GM18505 (cell line): ENCODE data around the gene TIMM10B.

Source experiments
- ATAC-seq: cut with Tn5 transposase; IDR thresholded peaks from one replicate; pipeline ENCODE4 v1.9.1; 2021; ENCODE audit not compliant: unreplicated experiment
- POLR2A ChIP-seq: IDR thresholded peaks from 4 replicates; pipeline ENCODE4 v1.6.1; 2011; ENCODE audit warnings: borderline replicate concordance; ENCODE audit not compliant: insufficient read depth, insufficient read length; ENCODE audit errors: extremely low read depth

The TIMM10B gene

DNA sequence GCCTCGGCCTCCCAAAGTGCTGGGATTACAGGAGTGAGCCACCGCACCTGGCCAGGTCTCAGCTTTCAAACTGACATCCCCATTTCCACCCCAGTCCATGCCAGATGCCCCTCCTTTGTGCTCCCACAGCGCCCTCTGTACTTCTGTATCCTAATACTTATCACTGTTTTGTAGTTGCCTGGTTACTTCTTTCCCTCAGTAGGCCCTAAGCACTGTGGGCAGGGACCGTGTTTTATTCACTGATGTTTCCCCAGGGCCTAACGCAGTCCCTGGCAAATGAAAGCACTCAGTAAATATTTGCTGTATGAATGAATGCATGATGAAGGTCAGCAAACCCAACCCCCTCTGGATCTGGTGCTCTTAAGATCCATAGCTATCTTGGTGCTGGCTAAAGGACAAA lies 5.4 kb upstream of the TIMM10B start:
- no peak for TF ChIP-seq POLR2A
- no peak for ATAC-seq

DNA sequence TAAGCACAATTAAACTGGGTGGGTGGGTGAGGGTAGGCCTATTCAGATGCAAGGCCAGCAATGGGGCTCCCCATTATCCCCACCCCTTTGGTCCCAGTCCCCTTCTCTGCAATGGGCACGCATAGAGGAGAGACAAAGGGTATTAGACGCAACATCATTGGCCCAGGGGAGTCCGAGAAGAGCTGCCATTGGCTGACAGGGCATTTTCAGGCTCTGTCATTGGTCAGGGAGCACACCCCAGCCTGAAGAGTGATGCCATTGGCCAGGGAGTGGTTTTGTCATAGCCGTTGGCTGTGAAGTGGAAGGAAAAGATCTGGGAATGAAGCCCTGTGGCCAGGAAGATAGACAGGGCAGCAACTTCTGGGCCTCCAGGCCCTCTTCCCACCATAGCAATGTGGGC lies 4.7 kb upstream of the TIMM10B start:
- TF ChIP-seq POLR2A, result no peak
- no peak for ATAC-seq

DNA sequence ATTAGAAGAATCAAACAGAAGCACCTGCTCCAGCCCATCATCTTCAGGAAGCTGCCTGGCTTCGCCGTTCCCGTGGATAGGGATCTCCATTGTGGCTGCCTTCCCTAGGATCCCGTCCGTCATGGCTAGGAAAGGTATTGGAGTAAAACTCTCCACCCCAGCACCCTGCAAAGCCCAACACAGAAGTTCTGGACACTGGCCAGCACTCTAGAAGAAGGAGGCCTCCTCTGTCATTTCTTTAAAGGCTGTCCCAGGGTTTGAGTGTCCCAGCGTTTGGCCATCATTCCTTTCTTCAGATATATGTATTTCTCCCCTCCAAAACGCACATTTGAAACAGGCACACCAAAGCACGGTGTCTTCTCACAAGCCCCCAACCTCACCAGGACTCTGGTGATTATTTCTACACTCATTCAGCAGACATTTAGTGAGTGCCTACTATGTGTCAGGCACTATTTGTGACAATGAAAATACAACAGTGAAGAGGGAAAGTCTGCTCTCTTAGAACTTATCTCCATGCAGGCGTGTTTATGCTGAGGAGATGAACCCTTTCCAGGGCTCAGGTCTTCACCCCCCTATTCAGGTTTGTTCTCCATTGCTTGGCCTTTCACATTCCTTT lies 894 bp upstream of the TIMM10B start:
- TF ChIP-seq POLR2A, result no peak
- no peak for ATAC-seq

GRCh38 chr11:6481924-6482275 lies 599 bp downstream of the TIMM10B start:
- TF ChIP-seq POLR2A, result no peak
- ATAC-seq, result peak; percentile 2

DNA sequence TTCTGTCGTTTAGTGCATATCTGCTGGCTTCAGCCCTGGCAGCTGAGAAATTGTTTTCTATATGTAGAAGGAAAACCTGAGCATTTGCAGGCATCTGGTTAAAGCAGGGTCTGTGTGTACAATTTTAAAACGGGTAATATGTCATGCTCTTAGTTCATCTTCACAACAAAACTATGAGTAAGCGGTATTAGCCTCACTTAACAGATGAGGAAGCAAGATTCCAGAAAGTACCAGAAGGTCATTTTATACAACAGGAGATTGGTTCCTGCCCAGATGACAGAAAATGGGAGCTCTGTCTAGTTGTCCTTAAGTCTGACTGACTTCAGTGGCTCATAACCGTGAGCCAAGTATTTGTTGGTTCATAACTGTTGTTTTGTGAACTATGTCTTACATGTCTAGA lies 1.1 kb downstream of the TIMM10B start:
- no peak for ATAC-seq
- no peak for TF ChIP-seq POLR2A

- no peak for ATAC-seq
- no peak for TF ChIP-seq POLR2A
Observed at GRCh38 chr11:6483015-6483414, 1.7 kb downstream of the TIMM10B start.

GRCh38 chr11:6485661-6486060 lies 4.4 kb downstream of the TIMM10B start:
- ATAC-seq, result no peak
- TF ChIP-seq POLR2A, result no peak

DNA sequence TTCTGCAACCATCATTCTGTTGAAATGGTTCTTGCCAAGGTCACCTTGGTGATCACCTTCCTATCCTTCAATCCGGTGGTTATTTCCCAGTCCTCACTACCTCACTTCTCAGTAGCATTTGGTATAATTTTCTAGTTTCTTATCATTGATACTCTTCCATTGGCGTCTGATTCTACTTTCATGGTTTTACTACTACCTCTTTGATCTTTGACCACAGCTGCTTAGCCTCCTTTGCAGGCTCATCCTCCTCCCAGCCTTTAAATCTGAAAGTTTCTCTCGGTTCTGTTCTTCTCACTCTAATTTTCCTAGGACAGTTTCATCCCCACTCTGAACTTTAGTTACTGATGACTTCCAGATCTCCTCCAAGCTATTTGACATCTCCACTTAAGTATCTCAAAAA lies 5.0 kb downstream of the TIMM10B start:
- TF ChIP-seq POLR2A, result no peak
- ATAC-seq, result no peak

DNA sequence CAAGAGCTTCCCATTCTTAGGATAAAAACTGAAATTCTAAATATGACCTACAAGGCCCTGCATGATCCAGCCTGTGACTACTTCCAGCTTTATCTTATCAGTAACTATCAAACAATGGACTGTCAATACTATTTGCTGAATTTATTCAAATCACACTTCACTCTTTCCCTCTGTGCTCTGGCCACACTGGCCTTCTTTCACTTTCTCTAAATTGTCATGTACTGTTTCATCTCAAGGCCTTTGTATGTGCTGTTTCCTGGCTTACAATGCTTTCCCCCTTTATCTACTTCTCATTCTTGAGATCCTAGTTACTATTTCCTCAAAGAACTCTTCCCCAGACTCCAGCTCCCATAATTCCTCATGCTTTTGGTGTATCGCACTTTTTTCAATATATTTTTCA lies 5.6 kb downstream of the TIMM10B start:
- TF ChIP-seq POLR2A, result no peak
- ATAC-seq, result no peak

GRCh38 chr11:6488342-6488741 lies 7.0 kb downstream of the TIMM10B start:
- no peak for TF ChIP-seq POLR2A
- no peak for ATAC-seq

DNA sequence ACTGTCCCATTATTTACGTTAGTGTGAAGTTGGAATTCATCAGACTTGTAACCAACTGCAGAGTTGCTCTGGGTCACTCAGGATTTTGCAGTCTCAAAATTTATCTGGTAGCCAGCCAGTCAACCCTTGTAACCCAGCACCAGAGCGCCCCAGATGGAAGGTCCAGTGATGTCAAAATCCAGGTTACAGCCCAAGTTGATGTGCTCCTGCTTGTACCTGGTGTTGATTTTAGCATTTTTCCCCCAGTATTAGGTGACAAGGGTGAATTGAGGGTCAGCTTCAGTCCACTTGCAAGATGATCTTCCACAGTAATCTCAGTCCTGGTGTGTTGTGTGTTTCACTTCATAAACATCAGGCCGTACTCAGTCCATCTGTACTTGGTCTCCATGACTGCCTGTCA lies 7.5 kb downstream of the TIMM10B start:
- no peak for ATAC-seq
- TF ChIP-seq POLR2A, result no peak

DNA sequence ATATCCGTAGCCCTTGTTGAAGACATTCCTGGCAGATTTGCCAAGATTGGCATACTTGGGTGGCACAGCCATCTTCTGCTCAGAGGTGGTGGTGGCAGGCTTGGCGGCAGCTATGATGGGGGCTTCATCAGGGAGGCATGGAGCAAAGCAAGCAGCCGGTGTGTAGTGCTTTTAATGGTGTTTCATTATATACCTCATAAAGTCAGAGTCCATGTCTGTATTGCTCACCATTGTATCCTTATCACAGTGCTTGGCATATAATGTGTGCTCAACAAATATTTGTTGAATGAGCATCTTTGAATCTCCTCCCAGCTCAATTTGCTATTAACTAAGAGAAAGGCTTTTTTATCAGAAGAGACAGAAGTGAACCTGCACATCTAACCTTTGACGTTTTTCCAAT lies 8.0 kb downstream of the TIMM10B start:
- no peak for ATAC-seq
- no peak for TF ChIP-seq POLR2A

GRCh38 chr11:6497069-6497839 lies 16.0 kb downstream of the TIMM10B start, which contains the start of gene DNHD1:
DNHD1 (plus strand) TSS chr11:6497280; CDS start chr11:6498216, 936 bp downstream.
- ATAC-seq, result no peak
- no peak for TF ChIP-seq POLR2A

DNA sequence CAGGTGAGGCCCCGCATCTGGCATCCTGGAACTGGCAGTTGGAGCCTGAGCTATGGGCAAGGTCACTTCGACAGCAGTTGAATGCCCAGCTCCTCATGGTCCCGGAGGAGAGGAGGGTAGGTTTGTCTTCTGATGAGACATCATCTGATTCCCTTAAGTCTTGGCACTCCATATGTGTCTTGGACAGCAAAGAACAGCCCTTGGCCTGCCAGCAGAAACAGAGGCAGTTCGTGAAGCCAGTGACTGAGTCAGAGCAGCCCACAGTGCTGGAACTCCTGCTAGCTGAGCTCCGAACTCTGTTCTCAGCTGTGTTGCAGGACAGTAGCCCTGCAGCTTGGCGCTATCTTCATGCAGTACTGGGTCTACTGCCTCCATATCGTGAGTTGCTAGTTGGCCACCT lies 16.8 kb downstream of the TIMM10B start:
- no peak for ATAC-seq
- no peak for TF ChIP-seq POLR2A
